T-helper 1 cell treated with Interleukin-12 subunit alpha and Interleukin-12 subunit beta and Interleukin-4 antibody, amounts not matched to agents 30 μg/mL and 1 μg/mL, for 36 hours (primary cell): ENCODE measurements around the gene TMC5.

ENCODE experiments used
- H3K27ac Mint-ChIP-seq: one replicate; pipeline ENCODE4 v1.8.0; 2021; ENCODE audit warnings: mild to moderate bottlenecking, mixed read lengths
- H3K27me3 Mint-ChIP-seq: one replicate; pipeline ENCODE4 v1.8.0; 2021; ENCODE audit warnings: low read depth, mixed read lengths
- H3K36me3 Mint-ChIP-seq: one replicate; pipeline ENCODE4 v1.8.0; 2021; ENCODE audit warnings: low read depth, mixed read lengths
- H3K4me1 Mint-ChIP-seq: one replicate; pipeline ENCODE4 v1.8.0; 2021; ENCODE audit warnings: low read depth, mixed read lengths
- H3K4me3 Mint-ChIP-seq: one replicate; pipeline ENCODE4 v1.8.0; 2021; ENCODE audit warnings: mild to moderate bottlenecking, moderate library complexity, mixed read lengths
- H3K9me3 Mint-ChIP-seq: one replicate; pipeline ENCODE4 v1.8.0; 2021; ENCODE audit warnings: mixed read lengths

TMC5 gene

DNA sequence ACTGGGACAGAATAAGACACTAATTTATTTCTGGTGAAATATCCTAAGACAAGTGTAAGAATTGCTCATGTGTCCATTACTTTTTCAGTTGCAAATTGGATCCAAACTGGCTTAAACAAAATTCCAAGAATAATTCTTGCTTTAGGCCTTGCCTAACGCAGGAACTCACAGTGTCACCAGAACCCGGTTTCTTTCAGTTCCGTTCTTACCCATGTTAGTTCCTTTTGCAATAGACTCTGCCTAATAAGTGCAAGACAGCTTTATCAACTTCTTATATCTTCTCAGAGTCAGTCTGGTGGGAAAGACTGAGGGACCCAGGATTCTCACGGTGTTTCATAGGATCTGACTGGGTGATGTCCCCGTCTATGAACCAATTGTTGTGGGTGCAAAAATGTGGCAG lies 79.5 kb downstream of the TMC5 start:
- Mint-ChIP-seq H3K9me3 (no peaks in the 10 kb centered on the region), H3K27ac (no peak overlapping the region), H3K36me3 (peaks cover 13% of the 10 kb centered on the region), H3K27me3 (no peaks in the 10 kb centered on the region), H3K4me1 (peaks cover 10% of the 10 kb centered on the region), H3K4me3 (no peak overlapping the region)

DNA sequence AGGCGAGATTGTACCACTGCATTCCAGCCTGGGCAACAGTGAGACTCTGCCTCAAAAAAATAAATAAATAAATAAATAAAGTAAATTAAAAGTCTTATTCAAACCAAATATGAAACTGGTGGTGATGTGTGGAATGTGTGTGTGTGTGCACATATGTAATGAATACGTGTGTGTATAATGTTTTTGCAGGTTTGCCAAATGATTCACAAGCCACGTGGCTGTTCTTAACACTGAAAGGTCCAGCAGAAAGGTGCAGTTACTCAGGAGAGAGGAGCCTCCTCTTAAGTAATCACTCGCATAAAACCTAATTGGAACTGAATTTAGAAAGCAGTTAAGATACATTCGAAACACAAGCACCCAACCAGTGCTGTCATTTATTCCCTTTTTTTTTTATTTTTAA lies 81.3 kb downstream of the TMC5 start:
- Mint-ChIP-seq H3K9me3 (no peaks in the 10 kb centered on the region), H3K36me3 (peaks cover 28% of the 10 kb centered on the region), H3K27ac (no peak overlapping the region), H3K4me3 (no peak overlapping the region), H3K27me3 (no peaks in the 10 kb centered on the region), H3K4me1 (peaks cover 3% of the 10 kb centered on the region)

DNA sequence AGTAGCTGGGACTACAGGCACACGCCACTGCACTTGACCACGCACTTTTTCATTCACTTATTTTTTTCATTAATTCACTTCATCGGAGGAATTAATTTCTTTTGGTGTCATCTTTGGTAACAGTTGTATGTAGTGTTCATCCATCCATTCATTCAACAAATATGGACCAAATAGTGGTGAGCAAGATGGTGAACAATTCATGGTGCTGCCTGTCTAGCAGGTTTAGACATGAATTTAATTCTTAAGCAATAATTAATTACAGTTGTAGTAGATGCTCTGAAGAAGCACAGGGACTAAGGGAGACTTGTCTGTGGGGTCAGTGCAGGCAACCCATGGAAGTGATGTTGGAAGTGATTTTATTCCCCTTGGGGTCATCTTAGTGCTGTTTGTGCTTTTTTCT lies 81.8 kb downstream of the TMC5 start:
- no peak overlapping the region for H3K4me3 Mint-ChIP-seq
- H3K4me1 Mint-ChIP-seq: no peaks in the 10 kb centered on the region
- no peaks in the 10 kb centered on the region for H3K9me3 Mint-ChIP-seq
- H3K36me3 Mint-ChIP-seq: peaks cover 31% of the 10 kb centered on the region
- no peaks in the 10 kb centered on the region for H3K27me3 Mint-ChIP-seq
- H3K27ac Mint-ChIP-seq: no peak overlapping the region

DNA sequence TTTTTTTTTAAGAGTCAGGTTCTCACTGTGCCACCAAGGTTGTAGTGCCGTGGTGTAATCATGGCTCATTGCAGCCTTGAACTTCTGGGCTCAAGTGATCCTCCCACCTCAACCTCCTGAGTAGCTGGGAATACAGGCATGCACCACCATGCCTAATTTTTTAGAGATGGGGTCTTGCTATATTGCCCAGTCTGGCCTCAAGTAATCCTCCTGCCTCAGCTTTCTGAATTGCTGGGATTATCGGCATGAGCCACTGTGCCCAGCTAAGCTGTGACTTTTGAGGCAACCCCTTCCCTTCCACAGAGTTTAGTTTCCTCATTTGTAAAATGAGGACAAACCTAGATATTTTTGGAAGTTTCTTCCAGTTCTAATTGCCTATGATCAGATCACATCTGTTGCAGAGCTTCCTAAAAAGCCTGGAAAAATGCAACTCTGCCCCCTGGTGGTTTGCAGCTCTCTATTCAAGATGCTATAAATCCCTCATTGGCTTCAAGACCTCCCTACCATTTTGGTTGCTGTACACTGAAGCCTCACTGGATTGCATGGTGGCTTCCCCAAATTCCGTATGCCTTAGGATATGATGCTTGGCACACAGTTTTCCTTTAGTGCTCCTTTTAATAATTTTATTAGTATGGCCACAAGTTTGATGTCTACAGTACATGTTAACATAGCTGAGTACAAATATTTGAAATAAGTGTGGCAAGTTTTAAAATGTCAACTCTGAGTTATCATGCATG lies 84.9 kb downstream of the TMC5 start:
- Mint-ChIP-seq H3K4me1 (peaks cover 3% of the 10 kb centered on the region), H3K4me3 (no peak overlapping the region), H3K27ac (no peak overlapping the region), H3K9me3 (no peaks in the 10 kb centered on the region), H3K27me3 (no peaks in the 10 kb centered on the region), H3K36me3 (peaks cover 38% of the 10 kb centered on the region)

DNA sequence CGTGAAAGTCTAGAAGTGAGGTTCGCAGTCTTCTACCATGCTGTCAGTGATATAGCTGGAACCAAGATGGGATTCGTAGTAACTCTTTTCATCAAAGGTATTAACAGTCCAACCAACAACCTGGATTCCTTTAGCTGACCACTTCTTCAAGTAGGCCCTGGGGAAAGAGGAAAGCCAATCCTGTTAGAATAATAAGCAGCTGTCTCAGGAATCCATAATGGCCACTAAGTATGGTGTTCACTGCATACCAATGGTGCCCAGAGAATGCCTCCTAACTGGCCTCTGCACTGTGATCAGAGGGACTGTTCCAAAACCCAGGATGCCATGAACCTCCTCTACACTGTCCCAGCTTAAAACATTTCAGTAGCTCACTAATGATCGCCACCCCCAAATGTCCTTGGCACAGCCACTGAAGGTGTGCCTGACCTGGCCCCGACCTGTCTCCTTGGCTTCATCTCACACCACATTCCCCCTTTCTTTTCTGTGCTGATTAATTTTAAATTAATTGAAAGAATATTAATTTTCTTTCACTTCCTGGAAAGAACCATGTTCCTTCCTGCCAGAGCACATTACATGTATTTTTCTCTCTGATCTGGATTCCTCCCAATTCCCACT lies 85.9 kb downstream of the TMC5 start:
- Mint-ChIP-seq H3K27me3 (no peaks in the 10 kb centered on the region), H3K9me3 (no peaks in the 10 kb centered on the region), H3K4me3 (no peak overlapping the region), H3K4me1 (peaks cover 3% of the 10 kb centered on the region), H3K27ac (no peak overlapping the region), H3K36me3 (peaks cover 36% of the 10 kb centered on the region)

DNA sequence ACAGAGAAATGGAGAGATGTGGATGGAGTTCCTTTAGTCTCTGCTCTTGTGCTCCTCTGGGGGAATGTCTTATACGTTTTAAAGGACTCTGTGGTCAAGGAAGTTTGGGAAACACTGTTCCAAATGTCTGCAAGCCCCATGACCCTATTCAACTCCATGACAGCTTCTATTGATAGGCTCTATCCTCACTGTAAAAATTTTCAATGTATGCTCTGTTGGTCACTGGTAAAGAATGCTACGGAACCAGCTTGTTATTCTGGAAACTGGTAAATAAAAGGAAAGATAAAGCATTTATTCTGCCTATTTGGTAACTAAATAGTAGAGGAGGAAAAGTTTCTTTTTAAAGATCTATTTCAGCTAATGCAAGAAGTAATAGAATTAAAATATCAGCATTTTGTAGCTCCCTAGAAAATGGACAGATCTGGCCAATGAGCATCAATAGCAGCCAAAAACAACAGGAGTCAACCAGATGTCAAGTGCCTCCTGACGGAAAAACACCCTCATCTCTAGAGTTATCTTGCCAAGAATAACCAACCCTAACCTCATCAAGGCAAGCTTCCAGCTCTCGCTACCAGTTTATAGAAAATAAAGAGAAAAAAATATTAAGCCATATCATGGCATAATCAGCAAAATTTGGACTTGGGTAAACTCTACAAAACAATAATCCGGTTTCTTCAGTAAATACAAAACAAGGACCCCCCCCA lies 88.1 kb downstream of the TMC5 start:
- Mint-ChIP-seq H3K4me1 (peaks cover 3% of the 10 kb centered on the region), H3K9me3 (no peaks in the 10 kb centered on the region), H3K36me3 (peaks cover 33% of the 10 kb centered on the region), H3K27ac (no peak overlapping the region), H3K27me3 (no peaks in the 10 kb centered on the region), H3K4me3 (no peak overlapping the region)

DNA sequence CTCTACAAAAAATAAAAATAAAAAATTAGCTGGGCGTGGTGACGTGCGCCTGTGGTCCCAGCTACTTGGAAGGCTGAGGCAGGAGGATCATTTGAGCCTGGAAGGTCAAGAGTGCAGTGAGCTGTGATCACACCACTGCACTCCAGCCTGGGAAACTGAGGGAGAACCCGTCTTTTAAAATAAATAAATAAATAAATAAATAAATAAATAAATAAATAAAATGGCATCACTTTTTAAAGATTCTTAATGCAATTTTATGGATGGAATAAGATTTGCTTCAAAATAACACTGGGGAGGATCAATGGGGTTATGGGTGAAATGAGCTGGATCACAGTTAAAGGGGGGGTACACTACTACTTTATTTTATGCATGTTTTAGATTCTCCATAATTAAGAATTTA lies 89.3 kb downstream of the TMC5 start:
- H3K4me3 Mint-ChIP-seq: no peak overlapping the region
- no peak overlapping the region for H3K27ac Mint-ChIP-seq
- no peaks in the 10 kb centered on the region for H3K27me3 Mint-ChIP-seq
- no peaks in the 10 kb centered on the region for H3K9me3 Mint-ChIP-seq
- peaks cover 3% of the 10 kb centered on the region for H3K4me1 Mint-ChIP-seq
- peaks cover 33% of the 10 kb centered on the region for H3K36me3 Mint-ChIP-seq

DNA sequence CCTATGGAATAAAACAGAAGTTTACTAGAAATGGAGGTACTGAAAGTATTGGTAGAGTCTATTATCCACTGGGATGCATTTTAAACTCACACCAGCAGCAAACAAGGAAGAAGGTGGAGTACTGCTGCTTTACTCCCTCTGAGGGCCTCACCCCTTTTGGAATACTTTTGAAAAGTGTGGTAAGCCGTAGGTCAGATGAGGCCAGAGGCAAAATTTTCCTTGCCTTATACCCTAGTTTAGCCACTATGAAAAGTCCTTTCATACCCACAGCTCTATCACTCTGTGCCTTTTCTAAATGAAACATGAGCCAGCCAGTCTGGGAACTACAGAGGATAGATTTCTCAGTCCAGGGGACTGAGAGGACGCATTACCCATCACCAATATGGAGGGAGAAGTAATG lies 90.2 kb downstream of the TMC5 start:
- Mint-ChIP-seq H3K36me3 (peaks cover 33% of the 10 kb centered on the region), H3K27me3 (no peaks in the 10 kb centered on the region), H3K4me1 (peaks cover 3% of the 10 kb centered on the region), H3K4me3 (no peak overlapping the region), H3K9me3 (no peaks in the 10 kb centered on the region), H3K27ac (no peak overlapping the region)

DNA sequence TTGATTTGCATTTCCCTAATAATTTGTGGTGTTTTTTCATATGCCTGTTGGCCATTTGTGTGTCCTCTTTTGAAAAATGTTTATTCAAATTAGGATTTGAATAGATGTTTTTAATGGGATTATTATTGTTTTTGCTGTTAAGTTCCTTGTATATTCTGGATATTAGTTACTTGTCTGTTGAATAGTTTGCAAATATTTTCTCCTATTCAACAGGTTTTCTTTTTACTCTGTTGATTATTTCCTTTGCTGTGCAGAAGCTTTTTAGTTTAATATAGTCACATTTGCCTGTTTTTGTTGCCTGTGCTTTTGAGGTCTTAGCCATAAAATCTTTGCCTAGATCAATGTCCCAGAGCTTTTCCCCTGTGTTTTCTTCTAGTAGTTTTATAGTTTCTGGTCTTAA lies 94.6 kb downstream of the TMC5 start:
- no peaks in the 10 kb centered on the region for H3K27me3 Mint-ChIP-seq
- no peak overlapping the region for H3K4me3 Mint-ChIP-seq
- H3K36me3 Mint-ChIP-seq: peaks cover 37% of the 10 kb centered on the region
- peaks cover 14% of the 10 kb centered on the region for H3K4me1 Mint-ChIP-seq
- H3K27ac Mint-ChIP-seq: no peak overlapping the region
- no peaks in the 10 kb centered on the region for H3K9me3 Mint-ChIP-seq

DNA sequence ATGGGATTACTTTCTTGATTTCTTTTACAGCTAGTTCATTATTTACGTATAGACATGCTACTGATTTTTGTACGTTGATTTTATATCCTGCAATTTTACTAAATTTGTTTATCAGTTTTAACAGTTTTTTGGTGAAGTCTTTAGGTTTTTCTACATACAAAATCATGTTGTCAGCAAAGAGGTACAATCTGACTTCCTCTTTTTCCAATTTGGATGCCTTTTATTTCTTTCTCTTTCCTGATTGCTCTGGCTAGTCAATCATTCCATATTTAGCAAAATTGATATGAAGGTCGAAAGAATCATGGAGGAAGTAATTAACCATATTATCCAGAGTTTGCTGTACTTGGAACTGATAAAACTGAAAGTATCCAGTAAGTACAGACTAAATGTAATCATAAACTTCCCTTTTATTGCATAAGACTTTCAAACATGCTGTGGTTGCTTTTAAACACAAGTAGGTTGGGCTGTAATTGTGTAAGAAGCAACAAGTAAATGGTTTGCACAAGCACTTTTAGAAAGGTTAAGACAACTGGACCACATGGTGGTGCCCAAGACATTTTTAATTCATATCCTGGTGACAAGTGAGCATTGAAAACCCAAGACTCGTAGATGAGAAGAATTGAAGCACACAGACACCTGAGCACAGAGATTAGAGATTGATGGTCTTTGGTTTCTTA lies 95.8 kb downstream of the TMC5 start:
- H3K36me3 Mint-ChIP-seq: peaks cover 40% of the 10 kb centered on the region
- peaks cover 20% of the 10 kb centered on the region for H3K4me1 Mint-ChIP-seq
- H3K27ac Mint-ChIP-seq: no peak overlapping the region
- H3K9me3 Mint-ChIP-seq: no peaks in the 10 kb centered on the region
- no peaks in the 10 kb centered on the region for H3K27me3 Mint-ChIP-seq
- H3K4me3 Mint-ChIP-seq: no peak overlapping the region

DNA sequence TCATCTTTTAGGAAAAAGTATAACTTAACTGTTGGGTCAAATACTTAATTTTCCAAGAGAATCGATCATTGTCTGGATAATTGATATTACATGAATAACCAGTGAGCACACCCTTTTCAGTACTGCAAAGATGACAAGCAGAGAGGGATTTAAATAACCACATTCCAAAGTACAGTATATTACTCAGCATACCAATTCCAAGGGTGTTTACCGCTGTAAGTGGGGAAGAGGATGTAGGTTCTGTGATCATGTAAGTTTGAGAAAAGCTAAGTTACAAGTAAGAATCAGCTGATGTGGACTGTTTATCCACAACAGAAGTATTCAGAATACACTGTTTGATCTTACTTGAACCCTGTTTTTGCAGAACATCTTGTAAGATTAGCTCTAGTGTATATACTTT lies 98.1 kb downstream of the TMC5 start:
- no peaks in the 10 kb centered on the region for H3K9me3 Mint-ChIP-seq
- no peaks in the 10 kb centered on the region for H3K27me3 Mint-ChIP-seq
- no peak overlapping the region for H3K4me3 Mint-ChIP-seq
- peaks cover 40% of the 10 kb centered on the region for H3K36me3 Mint-ChIP-seq
- H3K27ac Mint-ChIP-seq: no peak overlapping the region
- H3K4me1 Mint-ChIP-seq: peaks cover 36% of the 10 kb centered on the region

DNA sequence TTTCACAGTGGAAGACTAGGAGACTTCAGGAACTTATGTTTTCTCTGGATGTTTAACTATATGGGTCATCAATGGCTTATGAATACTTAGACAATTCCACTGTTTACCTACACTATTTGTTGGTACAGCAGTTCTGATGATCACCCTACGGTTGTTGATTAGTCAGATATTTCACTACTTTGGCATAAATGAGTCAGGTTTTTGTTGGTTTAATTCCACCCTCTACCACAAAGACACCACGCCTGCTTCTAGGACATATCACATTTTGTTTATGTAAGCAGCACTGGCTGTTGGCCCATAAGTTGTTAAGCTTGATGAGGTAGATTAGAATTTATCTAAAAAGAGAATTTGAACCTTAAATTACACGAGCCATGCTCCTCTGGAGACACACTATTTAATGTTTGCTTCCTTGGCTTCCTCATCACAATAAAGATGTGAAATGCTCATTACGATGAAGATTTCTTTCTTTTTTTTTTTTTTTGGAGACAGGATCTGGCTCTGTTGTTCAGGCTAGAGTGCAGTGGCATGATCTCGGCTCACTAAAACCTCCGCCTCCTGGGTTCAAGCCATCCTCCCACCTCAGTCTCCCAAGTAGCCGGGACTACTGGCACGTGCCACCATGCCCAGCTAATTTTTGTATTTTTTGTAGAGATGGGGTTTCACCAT lies 99.9 kb downstream of the TMC5 start:
- Mint-ChIP-seq H3K36me3 (peaks cover 32% of the 10 kb centered on the region), H3K27ac (peak overlapping the region; percentile 67), H3K9me3 (no peaks in the 10 kb centered on the region), H3K4me3 (peak overlapping the region; percentile 52), H3K4me1 (peaks cover 48% of the 10 kb centered on the region), H3K27me3 (no peaks in the 10 kb centered on the region)

DNA sequence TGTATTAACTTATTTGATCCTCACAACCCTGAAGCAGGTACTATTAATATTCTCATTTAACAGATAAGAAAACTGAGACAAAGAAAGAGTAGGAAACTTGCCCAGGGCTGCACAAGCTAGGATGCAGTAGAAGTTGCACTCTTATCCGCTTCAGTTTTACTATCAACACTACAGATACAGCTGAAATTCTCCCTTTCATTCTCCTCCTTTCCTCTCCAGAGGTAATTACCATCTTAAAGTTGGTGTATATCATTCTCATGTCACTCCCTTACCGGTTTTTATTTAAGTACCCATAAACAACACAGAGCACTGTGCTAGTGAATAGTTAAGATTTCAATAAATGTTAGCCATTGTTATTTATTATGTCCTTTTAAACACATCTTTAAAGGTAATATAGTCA lies 100.7 kb downstream of the TMC5 start:
- H3K36me3 Mint-ChIP-seq: peaks cover 24% of the 10 kb centered on the region
- no peaks in the 10 kb centered on the region for H3K9me3 Mint-ChIP-seq
- no peaks in the 10 kb centered on the region for H3K27me3 Mint-ChIP-seq
- H3K4me3 Mint-ChIP-seq: no peak overlapping the region
- peaks cover 49% of the 10 kb centered on the region for H3K4me1 Mint-ChIP-seq
- no peak overlapping the region for H3K27ac Mint-ChIP-seq

DNA sequence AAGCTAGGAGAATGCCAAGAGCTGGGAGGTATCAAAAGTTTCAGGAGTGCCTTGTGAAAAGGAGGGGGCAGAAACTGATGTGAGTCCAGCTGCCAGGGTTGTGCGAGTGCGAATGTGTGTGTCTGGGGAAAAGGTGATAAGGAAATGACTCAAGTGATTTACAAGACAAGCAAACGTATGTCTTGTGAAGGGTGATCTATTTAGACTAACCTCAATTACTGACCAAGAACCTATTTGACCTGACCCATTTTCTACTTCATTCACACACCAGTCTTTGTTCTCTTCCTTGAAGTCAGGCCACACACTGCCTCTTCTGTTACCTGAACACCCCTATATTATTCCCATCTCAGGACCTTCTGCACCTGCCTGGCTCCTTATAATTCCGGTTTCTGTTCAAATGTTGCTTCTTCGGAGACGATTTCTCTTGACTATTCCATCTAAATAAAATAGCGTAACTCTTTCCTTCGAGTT lies 103.2 kb downstream of the TMC5 start:
- peak overlapping the region; percentile 90 for H3K4me3 Mint-ChIP-seq
- H3K27me3 Mint-ChIP-seq: no peaks in the 10 kb centered on the region
- H3K4me1 Mint-ChIP-seq: peaks cover 54% of the 10 kb centered on the region
- H3K27ac Mint-ChIP-seq: peak overlapping the region; percentile 92
- peaks cover 15% of the 10 kb centered on the region for H3K36me3 Mint-ChIP-seq
- H3K9me3 Mint-ChIP-seq: no peaks in the 10 kb centered on the region
